ENCODE results near the gene TMEM63B. TPM values are rescaled to one million over a fixed set of nuclear protein-coding genes. Genes with fewer than 3 reads are reported as not detected.

Gene TMEM63B
- total and polyA plus RNA-seq, 9 of the 15 experiments (the other 6 are each of a cell fraction or from before 2014, with no cell fraction given), result 0.14 to 39.4 (median 14.4) TPM

DNA sequence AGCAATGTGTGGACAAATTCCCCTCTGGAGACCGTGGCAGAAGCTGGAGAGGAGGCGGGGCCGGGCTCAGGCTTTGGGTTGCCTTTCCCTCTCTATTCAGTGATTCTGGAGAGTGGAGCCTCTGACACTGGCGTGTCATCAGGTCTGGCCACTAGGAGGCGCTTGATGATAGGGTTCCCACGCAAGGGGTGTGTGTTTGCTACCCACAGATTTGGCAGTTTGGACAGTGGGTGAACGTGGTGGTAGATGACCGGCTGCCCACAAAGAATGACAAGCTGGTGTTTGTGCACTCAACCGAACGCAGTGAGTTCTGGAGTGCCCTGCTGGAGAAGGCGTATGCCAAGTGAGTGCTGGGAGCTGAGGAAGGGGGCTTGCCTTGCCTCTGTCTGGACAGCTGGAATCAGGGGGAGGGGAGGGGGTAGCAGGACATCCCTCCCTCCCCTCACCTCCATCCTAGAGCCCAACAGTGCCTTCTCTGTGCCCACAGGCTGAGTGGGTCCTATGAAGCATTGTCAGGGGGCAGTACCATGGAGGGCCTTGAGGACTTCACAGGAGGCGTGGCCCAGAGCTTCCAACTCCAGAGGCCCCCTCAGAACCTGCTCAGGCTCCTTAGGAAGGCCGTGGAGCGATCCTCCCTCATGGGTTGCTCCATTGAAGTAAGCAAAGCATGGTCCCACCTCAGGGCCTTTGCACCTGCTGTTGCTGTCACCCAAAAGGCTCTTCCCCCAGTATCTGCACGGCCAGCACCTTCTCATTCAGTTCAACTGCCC, 45.6 kb downstream of the TMEM63B start (continued):
- TF ChIP-seq ARID3B (CRISPR knock-in tag; IDR thresholded peaks at IDR 0.05; ENCODE audit: borderline replicate concordance), result no peak
- TF ChIP-seq, protein P1, sequence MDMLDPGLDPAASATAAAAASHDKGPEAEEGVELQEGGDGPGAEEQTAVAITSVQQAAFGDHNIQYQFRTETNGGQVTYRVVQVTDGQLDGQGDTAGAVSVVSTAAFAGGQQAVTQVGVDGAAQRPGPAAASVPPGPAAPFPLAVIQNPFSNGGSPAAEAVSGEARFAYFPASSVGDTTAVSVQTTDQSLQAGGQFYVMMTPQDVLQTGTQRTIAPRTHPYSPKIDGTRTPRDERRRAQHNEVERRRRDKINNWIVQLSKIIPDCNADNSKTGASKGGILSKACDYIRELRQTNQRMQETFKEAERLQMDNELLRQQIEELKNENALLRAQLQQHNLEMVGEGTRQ (CRISPR knock-in tag; IDR thresholded peaks at IDR 0.05), result no peak
- no peak for TF ChIP-seq CAMTA2 (CRISPR knock-in tag; conservative IDR thresholded peaks at IDR 0.05)
- no peak for TF ChIP-seq NFXL1 (CRISPR knock-in tag; IDR thresholded peaks at IDR 0.05)
- peak; percentile 20; the same call in 1 of the 2 replicates for TF ChIP-seq PHF21A (IDR thresholded peaks at IDR 0.05; ENCODE audit: borderline replicate concordance, low read depth)
- TF ChIP-seq CBFA2T3 (IDR thresholded peaks at IDR 0.05), result no peak
- peak; percentile 62; the same call in 1 of the 2 replicates for TF ChIP-seq BCOR (IDR thresholded peaks at IDR 0.05)
- no peak for TF ChIP-seq DPF2 (IDR thresholded peaks at IDR 0.05)
- TF ChIP-seq TGIF2 (CRISPR knock-in tag; IDR thresholded peaks at IDR 0.05), result no peak
- TF ChIP-seq BRF1 (IDR thresholded peaks at IDR 0.05; ENCODE audit: borderline replicate concordance, extremely low read depth, insufficient read length), result no peak
- no peak for TF ChIP-seq SMAD1 (IDR thresholded peaks at IDR 0.05; ENCODE audit: low read depth, low read length, partially characterized antibody)
- TF ChIP-seq, protein P2, sequence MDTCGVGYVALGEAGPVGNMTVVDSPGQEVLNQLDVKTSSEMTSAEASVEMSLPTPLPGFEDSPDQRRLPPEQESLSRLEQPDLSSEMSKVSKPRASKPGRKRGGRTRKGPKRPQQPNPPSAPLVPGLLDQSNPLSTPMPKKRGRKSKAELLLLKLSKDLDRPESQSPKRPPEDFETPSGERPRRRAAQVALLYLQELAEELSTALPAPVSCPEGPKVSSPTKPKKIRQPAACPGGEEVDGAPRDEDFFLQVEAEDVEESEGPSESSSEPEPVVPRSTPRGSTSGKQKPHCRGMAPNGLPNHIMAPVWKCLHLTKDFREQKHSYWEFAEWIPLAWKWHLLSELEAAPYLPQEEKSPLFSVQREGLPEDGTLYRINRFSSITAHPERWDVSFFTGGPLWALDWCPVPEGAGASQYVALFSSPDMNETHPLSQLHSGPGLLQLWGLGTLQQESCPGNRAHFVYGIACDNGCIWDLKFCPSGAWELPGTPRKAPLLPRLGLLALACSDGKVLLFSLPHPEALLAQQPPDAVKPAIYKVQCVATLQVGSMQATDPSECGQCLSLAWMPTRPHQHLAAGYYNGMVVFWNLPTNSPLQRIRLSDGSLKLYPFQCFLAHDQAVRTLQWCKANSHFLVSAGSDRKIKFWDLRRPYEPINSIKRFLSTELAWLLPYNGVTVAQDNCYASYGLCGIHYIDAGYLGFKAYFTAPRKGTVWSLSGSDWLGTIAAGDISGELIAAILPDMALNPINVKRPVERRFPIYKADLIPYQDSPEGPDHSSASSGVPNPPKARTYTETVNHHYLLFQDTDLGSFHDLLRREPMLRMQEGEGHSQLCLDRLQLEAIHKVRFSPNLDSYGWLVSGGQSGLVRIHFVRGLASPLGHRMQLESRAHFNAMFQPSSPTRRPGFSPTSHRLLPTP (IDR thresholded peaks at IDR 0.05; ENCODE audit: borderline replicate concordance, extremely low read depth, insufficient read length), result no peak
- no peak for TF ChIP-seq RBM22 (IDR thresholded peaks at IDR 0.05; ENCODE audit: low read depth, low read length, poor library complexity, severe bottlenecking)
- TF ChIP-seq GABPB2 (CRISPR knock-in tag; conservative IDR thresholded peaks at IDR 0.05), result no peak
- peak; percentile 90 for TF ChIP-seq RBM25 (IDR thresholded peaks at IDR 0.05; ENCODE audit: low read depth, low read length, severe bottlenecking)
- TF ChIP-seq PBX2 (CRISPR knock-in tag; IDR thresholded peaks at IDR 0.05; ENCODE audit: low read depth), result no peak
- TF ChIP-seq PBX2 (tag; conservative IDR thresholded peaks at IDR 0.05; ENCODE audit: low read depth), result no peak
- TF ChIP-seq E2F1 (CRISPR knock-in tag; IDR thresholded peaks at IDR 0.05), result no peak
- no peak for TF ChIP-seq KAT7 (CRISPR knock-in tag; IDR thresholded peaks at IDR 0.05; ENCODE audit: borderline replicate concordance)
